Smooth muscle cell (in vitro differentiated cells): ENCODE measurements around the gene CACNA1A. TPM values are rescaled to one million over a fixed set of nuclear protein-coding genes. Genes with fewer than 3 reads are reported as not detected.

Experiments used
- DNase-seq: peaks from one replicate; lab custom pipeline; 2025; ENCODE audit not compliant: unreplicated experiment; lab: John Stamatoyannopoulos, UW
- H2AFZ ChIP-seq: fragments of 200-600 bp; sonication (generic); 2 replicates; pipeline ENCODE4 v1.6.0; 2016; ENCODE audit warnings: antibody characterized with exemption, low read depth, mild to moderate bottlenecking
- H3F3A ChIP-seq: fragments of 200-600 bp; sonication (generic); 2 replicates; pipeline ENCODE4 v1.6.0; 2017; ENCODE audit warnings: antibody characterized with exemption, low read depth
- H3K27ac ChIP-seq: fragments of 200-600 bp; sonication (generic); 2 replicates; pipeline ENCODE4 v1.5.1; 2016; ENCODE audit warnings: low read depth, mild to moderate bottlenecking
- H3K27me3 ChIP-seq: fragments of 200-600 bp; sonication (generic); 2 replicates; pipeline ENCODE4 v1.6.1; 2016; ENCODE audit warnings: low read depth, mild to moderate bottlenecking
- H3K36me3 ChIP-seq: fragments of 200-600 bp; sonication (generic); 2 replicates; pipeline ENCODE4 v1.5.1; 2016; ENCODE audit warnings: low read depth
- H3K4me1 ChIP-seq: fragments of 200-600 bp; sonication (generic); 2 replicates; pipeline ENCODE4 v1.5.1; 2016; ENCODE audit warnings: low read depth
- H3K4me2 ChIP-seq: fragments of 200-600 bp; sonication (generic); 2 replicates; pipeline ENCODE4 v1.6.0; 2016; ENCODE audit warnings: mild to moderate bottlenecking
- H3K4me3 ChIP-seq: fragments of 200-600 bp; sonication (generic); 2 replicates; pipeline ENCODE4 v1.5.1; 2016; ENCODE audit warnings: mild to moderate bottlenecking
- H3K79me2 ChIP-seq: fragments of 200-600 bp; sonication (generic); 2 replicates; pipeline ENCODE4 v1.6.0; 2016; ENCODE audit warnings: low read depth, mild to moderate bottlenecking
- H3K9ac ChIP-seq: fragments of 200-600 bp; sonication (generic); 2 replicates; pipeline ENCODE4 v1.6.0; 2016; ENCODE audit warnings: low read depth
- H3K9me3 ChIP-seq: fragments of 200-600 bp; sonication (generic); replicated peaks from 2 replicates; pipeline ENCODE4 v1.5.1; 2016; ENCODE audit warnings: low read depth
- H4K20me1 ChIP-seq: fragments of 200-600 bp; sonication (generic); 2 replicates; pipeline ENCODE4 v1.6.0; 2016; ENCODE audit warnings: low read depth
- CTCF ChIP-seq: fragments of 200-600 bp; sonication (generic); IDR thresholded peaks from 2 replicates; pipeline ENCODE4 v1.5.1; 2017; ENCODE audit warnings: borderline replicate concordance, mild to moderate bottlenecking, antibody characterized with exemption; ENCODE audit not compliant: insufficient read depth, poor library complexity, severe bottlenecking
- WGBS: methylation state at CpG from one replicate; pipeline ENCODE4 v1.1.7; 2016; ENCODE audit warnings: low lambda C conversion rate; 5-methylcytosine and 5-hydroxymethylcytosine counted together
- polyA plus RNA-seq: library from polyadenylated mRNA; unstranded; fragments of >200 nt; fragmentation: Nextera tagmentation; extraction: Ambion mirVana; gene quantifications from 2 replicates; pipeline ENCODE4 v1.2.1, GENCODE V29; 2016
- total RNA-seq: library from RNA; depleted of rRNA; stranded (reverse); fragments of >200 nt; gene quantifications from 2 replicates; pipeline ENCODE4 v1.2.3, GENCODE V29; 2014

The CACNA1A gene
- total and polyA plus RNA-seq, 2 experiments from 2014 or later, result 1.3 to 3.0 TPM

DNA sequence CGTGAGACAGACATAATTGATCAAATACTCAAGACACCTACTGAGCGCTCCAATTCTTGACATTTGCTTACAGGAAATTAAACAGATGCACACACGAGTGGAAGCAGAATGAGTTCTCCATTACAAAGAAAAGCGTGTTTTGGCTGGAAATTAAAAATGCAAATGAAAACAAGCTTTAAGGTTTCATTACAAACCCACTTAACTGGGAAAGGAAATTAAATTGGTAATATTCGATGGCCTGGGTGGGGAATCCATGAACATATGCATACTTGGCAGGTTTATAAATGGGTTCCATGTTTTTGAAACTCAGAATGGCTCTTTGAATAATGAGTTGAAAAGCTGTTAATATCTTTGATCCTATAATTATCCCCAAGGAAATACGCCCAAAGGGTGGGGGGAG is 178.0 kb downstream of the CACNA1A start:
- Histone ChIP-seq H3K79me2 (no peaks in the 10 kb centered on the region), H3K36me3 (no peaks in the 10 kb centered on the region), H3K27ac (no peak overlapping the region), H4K20me1 (no peaks in the 10 kb centered on the region), H3K9ac (no peak overlapping the region), H3K4me1 (no peaks in the 10 kb centered on the region), H3K27me3 (no peaks in the 10 kb centered on the region), H3K4me3 (no peak overlapping the region), H3K9me3 (no peaks in the 10 kb centered on the region), H3K4me2 (no peak overlapping the region), H2AFZ (no peak overlapping the region), H3F3A (no peaks in the 10 kb centered on the region)
- no peak for TF ChIP-seq CTCF
- 87% methylated on average over 6 of the region's 6 CpGs for WGBS
- no peak for DNase-seq

GRCh38 chr19:13319526-13319925 is 186.8 kb downstream of the CACNA1A start:
- Histone ChIP-seq H3K9ac (no peak overlapping the region), H3K36me3 (no peaks in the 10 kb centered on the region), H3F3A (no peaks in the 10 kb centered on the region), H3K4me3 (no peak overlapping the region), H2AFZ (no peak overlapping the region), H3K9me3 (no peaks in the 10 kb centered on the region), H4K20me1 (no peaks in the 10 kb centered on the region), H3K4me1 (no peaks in the 10 kb centered on the region), H3K27me3 (no peaks in the 10 kb centered on the region), H3K4me2 (no peak overlapping the region), H3K79me2 (no peaks in the 10 kb centered on the region), H3K27ac (no peak overlapping the region)
- no peak for TF ChIP-seq CTCF
- DNase-seq, result no peak
- 84% methylated on average over 4 of the region's 4 CpGs for WGBS

GRCh38 chr19:13318190-13318589 is 188.1 kb downstream of the CACNA1A start:
- Histone ChIP-seq H3K4me3 (no peak overlapping the region), H3K79me2 (no peaks in the 10 kb centered on the region), H2AFZ (no peak overlapping the region), H3K9ac (no peak overlapping the region), H3K27me3 (no peaks in the 10 kb centered on the region), H3F3A (no peaks in the 10 kb centered on the region), H4K20me1 (no peaks in the 10 kb centered on the region), H3K36me3 (no peaks in the 10 kb centered on the region), H3K4me2 (no peak overlapping the region), H3K4me1 (no peaks in the 10 kb centered on the region), H3K9me3 (no peaks in the 10 kb centered on the region), H3K27ac (no peak overlapping the region)
- DNase-seq, result no peak
- no peak for TF ChIP-seq CTCF
- 81% methylated on average over 4 of the region's 4 CpGs for WGBS

GRCh38 chr19:13315495-13315894 is 190.8 kb downstream of the CACNA1A start:
- Histone ChIP-seq H2AFZ (no peak overlapping the region), H3K9ac (no peak overlapping the region), H3K4me2 (no peak overlapping the region), H3K79me2 (no peaks in the 10 kb centered on the region), H3K4me3 (no peak overlapping the region), H3K27me3 (no peaks in the 10 kb centered on the region), H3K9me3 (no peaks in the 10 kb centered on the region), H3K27ac (no peak overlapping the region), H3K36me3 (no peaks in the 10 kb centered on the region), H3K4me1 (no peaks in the 10 kb centered on the region), H4K20me1 (no peaks in the 10 kb centered on the region), H3F3A (no peaks in the 10 kb centered on the region)
- TF ChIP-seq CTCF, result no peak
- DNase-seq, result no peak
- WGBS, result 76% methylated on average over 4 of the region's 4 CpGs
